Measurements from ENCODE around the gene DNMT3A. TPM values are rescaled to one million over a fixed set of nuclear protein-coding genes. Genes with fewer than 3 reads are reported as not detected.

DNMT3A gene
- total RNA-seq, 1 donor = 11.7 TPM

- TF ChIP-seq, protein P1, sequence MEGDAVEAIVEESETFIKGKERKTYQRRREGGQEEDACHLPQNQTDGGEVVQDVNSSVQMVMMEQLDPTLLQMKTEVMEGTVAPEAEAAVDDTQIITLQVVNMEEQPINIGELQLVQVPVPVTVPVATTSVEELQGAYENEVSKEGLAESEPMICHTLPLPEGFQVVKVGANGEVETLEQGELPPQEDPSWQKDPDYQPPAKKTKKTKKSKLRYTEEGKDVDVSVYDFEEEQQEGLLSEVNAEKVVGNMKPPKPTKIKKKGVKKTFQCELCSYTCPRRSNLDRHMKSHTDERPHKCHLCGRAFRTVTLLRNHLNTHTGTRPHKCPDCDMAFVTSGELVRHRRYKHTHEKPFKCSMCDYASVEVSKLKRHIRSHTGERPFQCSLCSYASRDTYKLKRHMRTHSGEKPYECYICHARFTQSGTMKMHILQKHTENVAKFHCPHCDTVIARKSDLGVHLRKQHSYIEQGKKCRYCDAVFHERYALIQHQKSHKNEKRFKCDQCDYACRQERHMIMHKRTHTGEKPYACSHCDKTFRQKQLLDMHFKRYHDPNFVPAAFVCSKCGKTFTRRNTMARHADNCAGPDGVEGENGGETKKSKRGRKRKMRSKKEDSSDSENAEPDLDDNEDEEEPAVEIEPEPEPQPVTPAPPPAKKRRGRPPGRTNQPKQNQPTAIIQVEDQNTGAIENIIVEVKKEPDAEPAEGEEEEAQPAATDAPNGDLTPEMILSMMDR (IDR thresholded peaks at IDR 0.05; ENCODE audit: insufficient read depth, low read depth, low read length) = no peak
- DNase-seq (ENCODE audit: low read depth) = no peak
- H3K4me3 ChIP-seq (ENCODE audit: low read depth, low read length) = no peak overlapping the region
Observed at GRCh38 chr2:25237764-25238163, 104.0 kb downstream of the DNMT3A start.

- DNase-seq (ENCODE audit: low read depth) = no peak
- H3K4me3 ChIP-seq (ENCODE audit: low read depth, low read length) = no peak overlapping the region
- TF ChIP-seq, protein P1 (IDR thresholded peaks at IDR 0.05; ENCODE audit: insufficient read depth, low read depth, low read length) = no peak
Observed at GRCh38 chr2:25236736-25237135, 105.0 kb downstream of the DNMT3A start.

GRCh38 chr2:25234738-25235137 lies 107.0 kb downstream of the DNMT3A start:
- DNase-seq (ENCODE audit: low read depth) = no peak
- TF ChIP-seq, protein P1 (IDR thresholded peaks at IDR 0.05; ENCODE audit: insufficient read depth, low read depth, low read length) = no peak
- H3K4me3 ChIP-seq (ENCODE audit: low read depth, low read length) = no peak overlapping the region

GRCh38 chr2:25233916-25234605 lies 107.7 kb downstream of the DNMT3A start:
- TF ChIP-seq, protein P1 (IDR thresholded peaks at IDR 0.05; ENCODE audit: insufficient read depth, low read depth, low read length) = no peak
- H3K4me3 ChIP-seq (ENCODE audit: low read depth, low read length) = no peak overlapping the region
- no peak for DNase-seq (ENCODE audit: low read depth)

- no peak overlapping the region for H3K4me3 ChIP-seq (ENCODE audit: low read depth, low read length)
- TF ChIP-seq, protein P1 (IDR thresholded peaks at IDR 0.05; ENCODE audit: insufficient read depth, low read depth, low read length) = no peak
- DNase-seq (ENCODE audit: low read depth) = no peak
Observed at GRCh38 chr2:25232248-25232825, 109.4 kb downstream of the DNMT3A start.

GRCh38 chr2:25230948-25231311 lies 110.8 kb downstream of the DNMT3A start:
- TF ChIP-seq, protein P1 (IDR thresholded peaks at IDR 0.05; ENCODE audit: insufficient read depth, low read depth, low read length) = no peak

More at GRCh38 chr2:25230948-25231311, 110.8 kb downstream of the DNMT3A start:
- DNase-seq (ENCODE audit: low read depth) = no peak
- H3K4me3 ChIP-seq (ENCODE audit: low read depth, low read length) = no peak overlapping the region

Measured in fibroblast of villous mesenchyme (primary cell).